CD8-positive, alpha-beta memory T cell (primary cell): ENCODE results near the gene KRTDAP. TPM values are rescaled to one million over a fixed set of nuclear protein-coding genes. Genes with fewer than 3 reads are reported as not detected.

Experiments used
- CTCF ChIA-PET: fragments of 350-600 bp; sonication (Branson Sonifier 250); formaldehyde crosslinking; loops from one replicate; lab custom pipeline; 2021; ENCODE audit warnings: antibody characterized with exemption; lab: Charles Lee
- POLR2A ChIA-PET: fragments of 350-600 bp; sonication (Branson Sonifier 250); formaldehyde crosslinking; loops from one replicate; lab custom pipeline; 2021; ENCODE audit warnings: antibody characterized with exemption; lab: Charles Lee
- DNase-seq, 5 donors: peaks; one replicate each; pipeline versions ENCODE4 v3.0.0 to v3.0.0-alpha.2; 2020 to 2022; ENCODE audit warnings: mixed read lengths in 1 of 5
- H3K27ac ChIP-seq: one replicate; pipeline ENCODE4 v1.7.0; 2013; ENCODE audit warnings: low read depth, mild to moderate bottlenecking, low read length, moderate library complexity
- H3K27me3 ChIP-seq: 2 replicates; pipeline ENCODE4 v1.7.0; 2013; ENCODE audit warnings: low read length, mild to moderate bottlenecking; ENCODE audit not compliant: insufficient read depth, poor library complexity, severe bottlenecking
- H3K36me3 ChIP-seq: 2 replicates; pipeline ENCODE4 v1.7.0; 2013; ENCODE audit warnings: mild to moderate bottlenecking, low read length, moderate library complexity; ENCODE audit not compliant: insufficient read depth
- H3K4me1 ChIP-seq: 2 replicates; pipeline ENCODE4 v1.7.0; 2013; ENCODE audit warnings: mild to moderate bottlenecking, low read length, moderate library complexity; ENCODE audit not compliant: insufficient read depth
- H3K4me3 ChIP-seq: 2 replicates; pipeline ENCODE4 v1.7.0; 2013; ENCODE audit warnings: mild to moderate bottlenecking, low read length
- H3K9me3 ChIP-seq: 2 replicates; pipeline ENCODE4 v1.7.0; 2013; ENCODE audit warnings: mild to moderate bottlenecking, low read length
- H3K27ac Mint-ChIP-seq, 8 donors: one replicate each; pipeline ENCODE4 v1.8.0; 2020 to 2021; ENCODE audit warnings: mixed read lengths in 8 of 8, mild to moderate bottlenecking in 6 of 8, inconsistent platforms in 3 of 8, moderate library complexity in 3 of 8
- H3K27me3 Mint-ChIP-seq, 2 donors: one replicate each; pipeline ENCODE4 v1.8.0; 2020 to 2021; ENCODE audit warnings: mixed read lengths in 2 of 2, mild to moderate bottlenecking in 1 of 2, moderate library complexity in 1 of 2
- H3K36me3 Mint-ChIP-seq, 3 donors: one replicate each; pipeline ENCODE4 v1.8.0; 2020 to 2021; ENCODE audit warnings: mixed read lengths in 3 of 3, inconsistent platforms in 1 of 3, mild to moderate bottlenecking in 1 of 3
- H3K4me1 Mint-ChIP-seq, 3 donors: one replicate each; pipeline ENCODE4 v1.8.0; 2020 to 2021; ENCODE audit warnings: mixed read lengths in 3 of 3, inconsistent platforms in 1 of 3, mild to moderate bottlenecking in 1 of 3
- H3K4me3 Mint-ChIP-seq, 7 donors: one replicate each; pipeline ENCODE4 v1.8.0; 2020 to 2021; ENCODE audit warnings: mixed read lengths in 7 of 7, mild to moderate bottlenecking in 6 of 7, moderate library complexity in 4 of 7, inconsistent platforms in 2 of 7
- H3K9me3 Mint-ChIP-seq, 5 donors: one replicate each; pipeline ENCODE4 v1.8.0; 2020 to 2022; ENCODE audit warnings: mixed read lengths in 5 of 5, mild to moderate bottlenecking in 3 of 5, moderate library complexity in 2 of 5, inconsistent platforms in 1 of 5
- polyA plus RNA-seq: library from polyadenylated mRNA; unstranded; fragments of 300-500 nt; fragmentation: Illumina TruSeq; gene quantifications from one replicate; pipeline ENCODE4 v1.2.3, GENCODE V29; 2021
- total RNA-seq, 2 experiments: library from RNA; stranded (reverse); gene quantifications; one replicate each; pipeline ENCODE4 v1.2.3, GENCODE V29; 2021

Gene KRTDAP
- total and polyA plus RNA-seq, 3 experiments from 2014 or later: not detected

DNA sequence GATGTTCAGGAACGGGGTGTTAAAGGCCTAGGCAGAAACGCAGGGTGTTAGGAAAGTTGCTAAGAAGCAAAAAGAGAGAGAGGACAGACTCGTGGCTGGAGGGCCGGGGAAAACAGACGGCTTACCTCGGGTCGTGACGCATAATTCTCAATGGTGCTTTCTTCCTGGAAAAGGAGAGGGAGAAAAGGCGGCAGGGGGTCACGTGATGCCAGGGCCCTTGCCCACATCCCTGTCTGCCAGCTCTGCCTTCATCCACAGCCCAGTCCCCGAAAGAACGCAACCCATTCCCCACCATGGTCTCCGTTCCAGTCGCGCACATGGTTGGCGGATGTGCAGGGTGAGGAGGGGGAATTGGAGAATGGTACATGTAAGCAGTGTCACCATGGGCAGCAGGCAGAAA lies 1.6 kb downstream of the KRTDAP start:
- no peaks in the 10 kb centered on the region for H3K36me3 Mint-ChIP-seq
- ChIA-PET CTCF (no interaction called here), POLR2A (no interaction called here)
- Histone ChIP-seq H3K27me3 (no peaks in the 10 kb centered on the region), H3K4me3 (no peak overlapping the region), H3K36me3 (no peaks in the 10 kb centered on the region), H3K4me1 (no peaks in the 10 kb centered on the region), H3K9me3 (no peaks in the 10 kb centered on the region), H3K27ac (no peak overlapping the region)
- no peak overlapping the region for H3K4me3 Mint-ChIP-seq
- peaks cover 0 to 5% (median 0%) of the 10 kb centered on the region in 3 donors for H3K4me1 Mint-ChIP-seq
- DNase-seq: no peak
- H3K27me3 Mint-ChIP-seq: peaks cover 14 to 39% of the 10 kb centered on the region in 2 donors
- H3K27ac Mint-ChIP-seq: no peak overlapping the region
- H3K9me3 Mint-ChIP-seq: no peaks in the 10 kb centered on the region

DNA sequence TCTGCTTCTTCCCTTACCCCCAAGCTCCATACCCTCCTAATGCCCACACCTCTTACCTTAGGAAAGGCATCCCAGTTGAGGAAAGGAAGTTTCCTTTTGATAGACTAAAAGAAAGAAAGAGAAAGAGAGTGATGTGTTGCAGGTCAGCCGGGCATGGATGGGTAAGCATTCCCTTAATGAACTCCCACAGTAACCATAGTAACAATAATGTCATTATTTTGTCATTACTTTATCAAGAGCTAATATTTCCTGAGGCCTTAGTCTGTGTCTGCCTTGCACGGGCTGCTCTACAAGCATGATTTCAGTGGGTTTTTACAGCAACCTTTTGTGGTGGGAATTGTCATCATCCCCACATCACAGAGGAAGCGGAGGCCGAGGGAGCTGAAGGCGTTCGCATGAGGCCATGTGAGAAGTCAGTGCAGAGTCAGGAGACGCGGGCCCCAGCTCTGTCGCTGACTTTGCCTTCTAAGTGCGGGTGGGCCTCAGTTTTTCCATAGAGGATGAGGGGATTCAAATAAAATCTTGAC lies 2.5 kb downstream of the KRTDAP start:
- Mint-ChIP-seq H3K4me3 (no peak overlapping the region), H3K27me3 (peaks cover 14 to 32% of the 10 kb centered on the region in 2 donors), H3K36me3 (no peaks in the 10 kb centered on the region), H3K9me3 (no peaks in the 10 kb centered on the region), H3K4me1 (peaks cover 0 to 5% (median 0%) of the 10 kb centered on the region in 3 donors), H3K27ac (peak overlapping the region in 2 of 8 donors; percentile 1 to 5)
- H3K4me1 ChIP-seq: no peaks in the 10 kb centered on the region
- H3K27ac ChIP-seq: no peak overlapping the region
- H3K36me3 ChIP-seq: no peaks in the 10 kb centered on the region
- POLR2A ChIA-PET: no interaction called here
- DNase-seq: no peak
- H3K4me3 ChIP-seq: no peak overlapping the region
- CTCF ChIA-PET: interaction anchor here (1.0 to 2.3 kb wide), 4 partner anchors 10 to 135 kb away, joined by 3 to 8 read pairs (median 3); no protein-coding TSS in a partner anchor
- H3K27me3 ChIP-seq: no peaks in the 10 kb centered on the region
- H3K9me3 ChIP-seq: no peaks in the 10 kb centered on the region

DNA sequence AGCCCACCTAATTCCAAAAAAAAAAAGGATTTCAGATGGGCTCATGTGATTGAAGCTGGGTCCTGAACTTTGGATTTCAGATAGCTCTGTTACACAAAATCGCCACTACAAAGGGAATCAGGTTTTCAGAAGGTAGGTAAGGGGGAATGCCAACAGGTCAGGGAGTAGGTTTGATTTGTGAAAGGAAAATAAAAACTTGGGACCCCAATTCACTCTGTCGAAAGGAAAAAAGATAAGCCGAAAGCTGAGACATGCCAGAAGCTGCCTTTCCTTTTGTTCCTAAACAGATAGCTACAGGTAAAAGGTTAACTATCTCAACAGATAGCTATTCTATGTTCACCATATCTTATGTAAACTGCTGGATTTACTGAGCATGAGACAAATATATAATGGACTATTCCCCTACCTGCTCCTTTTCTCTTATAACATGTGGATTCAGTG lies 4.0 kb downstream of the KRTDAP start:
- no peaks in the 10 kb centered on the region for H3K4me1 ChIP-seq
- peaks cover 10 to 23% of the 10 kb centered on the region in 2 donors for H3K27me3 Mint-ChIP-seq
- no peak for DNase-seq
- no peaks in the 10 kb centered on the region for H3K9me3 ChIP-seq
- ChIA-PET CTCF (interaction anchor here (1.6 to 2.3 kb wide), 2 partner anchors 9 to 11 kb away, joined by 8 read pairs; no protein-coding TSS in a partner anchor), POLR2A (no interaction called here)
- no peak overlapping the region for H3K4me3 ChIP-seq
- peaks cover 0 to 5% (median 0%) of the 10 kb centered on the region in 3 donors for H3K4me1 Mint-ChIP-seq
- no peak overlapping the region for H3K27ac Mint-ChIP-seq
- peaks cover 0 to 2% (median 0%) of the 10 kb centered on the region in 5 donors for H3K9me3 Mint-ChIP-seq
- H3K27me3 ChIP-seq: no peaks in the 10 kb centered on the region
- H3K4me3 Mint-ChIP-seq: no peak overlapping the region
- no peak overlapping the region for H3K27ac ChIP-seq
- H3K36me3 Mint-ChIP-seq: no peaks in the 10 kb centered on the region
- H3K36me3 ChIP-seq: no peaks in the 10 kb centered on the region

DNA sequence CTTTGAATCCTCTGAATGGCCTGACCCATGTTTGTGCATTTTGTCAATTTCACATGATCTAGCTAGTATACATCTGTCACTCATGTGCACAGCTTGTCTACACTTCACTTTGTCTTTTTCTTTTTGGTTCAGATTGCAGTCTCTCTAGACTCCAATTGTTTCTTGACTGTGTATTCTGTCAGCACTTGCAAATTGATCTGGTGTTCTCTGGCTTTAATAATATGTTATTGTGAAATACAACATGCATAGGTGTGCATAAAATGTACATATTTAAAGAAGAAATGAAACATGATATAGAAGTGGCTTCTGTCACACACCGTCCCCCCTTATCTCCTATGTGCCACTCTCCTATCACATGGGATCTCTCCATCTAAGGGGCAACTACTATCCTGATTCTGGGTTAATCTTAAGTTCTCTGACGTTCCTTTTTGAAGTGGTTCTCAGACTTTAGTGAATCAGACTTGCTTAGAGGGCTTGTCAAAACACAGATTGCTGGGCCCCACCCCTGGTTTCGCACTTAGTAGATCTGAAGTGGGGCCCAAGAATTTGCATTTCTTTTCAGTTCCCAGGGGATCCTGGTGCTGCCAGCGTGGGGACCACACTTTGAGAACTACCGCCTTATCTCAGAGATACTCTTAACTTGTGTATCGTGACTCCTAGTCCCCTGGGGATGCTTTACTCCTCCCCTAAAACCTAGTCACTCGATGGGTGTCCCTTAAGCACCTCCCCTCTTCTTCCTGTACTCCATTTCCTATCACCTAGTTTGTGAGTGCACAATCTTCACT lies 5.8 kb downstream of the KRTDAP start:
- Histone ChIP-seq H3K4me1 (no peaks in the 10 kb centered on the region), H3K27me3 (no peaks in the 10 kb centered on the region), H3K9me3 (no peaks in the 10 kb centered on the region), H3K4me3 (no peak overlapping the region), H3K36me3 (no peaks in the 10 kb centered on the region), H3K27ac (no peak overlapping the region)
- peaks cover 6 to 19% of the 10 kb centered on the region in 2 donors for H3K27me3 Mint-ChIP-seq
- H3K36me3 Mint-ChIP-seq: peaks cover 0 to 2% (median 0%) of the 10 kb centered on the region in 3 donors
- DNase-seq: no peak
- no peak overlapping the region for H3K4me3 Mint-ChIP-seq
- ChIA-PET POLR2A (no interaction called here), CTCF (no interaction called here)
- H3K27ac Mint-ChIP-seq: no peak overlapping the region
- peaks cover 0 to 2% (median 0%) of the 10 kb centered on the region in 5 donors for H3K9me3 Mint-ChIP-seq
- peaks cover 0 to 5% (median 0%) of the 10 kb centered on the region in 3 donors for H3K4me1 Mint-ChIP-seq

DNA sequence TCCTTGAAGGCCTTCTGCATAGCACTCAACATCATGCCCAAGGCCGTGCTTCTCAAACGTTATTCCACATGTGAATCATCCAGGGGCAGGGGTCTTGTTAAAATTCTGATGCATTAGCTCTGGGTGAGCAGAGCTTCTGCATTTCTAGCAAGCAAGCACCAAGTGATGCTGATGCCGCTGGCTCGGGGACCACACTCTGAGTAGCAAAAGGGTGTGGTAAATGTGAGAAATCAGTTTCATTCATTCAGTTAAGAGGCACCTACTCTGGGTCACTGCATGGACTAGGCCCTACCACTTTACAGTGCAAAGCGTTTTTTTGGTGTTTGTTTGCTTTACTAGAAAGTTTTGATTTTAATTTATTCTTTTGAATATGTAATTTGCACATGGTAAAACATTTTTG lies 7.2 kb downstream of the KRTDAP start:
- no peaks in the 10 kb centered on the region for H3K27me3 ChIP-seq
- Mint-ChIP-seq H3K36me3 (peaks cover 0 to 2% (median 0%) of the 10 kb centered on the region in 3 donors), H3K4me1 (peaks cover 0 to 5% (median 0%) of the 10 kb centered on the region in 3 donors), H3K9me3 (peaks cover 0 to 2% (median 0%) of the 10 kb centered on the region in 5 donors), H3K27me3 (peaks cover 6 to 15% of the 10 kb centered on the region in 2 donors), H3K4me3 (no peak overlapping the region), H3K27ac (no peak overlapping the region)
- H3K4me3 ChIP-seq: no peak overlapping the region
- no peaks in the 10 kb centered on the region for H3K4me1 ChIP-seq
- H3K9me3 ChIP-seq: no peaks in the 10 kb centered on the region
- POLR2A ChIA-PET: no interaction called here
- H3K27ac ChIP-seq: no peak overlapping the region
- no peak for DNase-seq
- CTCF ChIA-PET: no interaction called here
- no peaks in the 10 kb centered on the region for H3K36me3 ChIP-seq

DNA sequence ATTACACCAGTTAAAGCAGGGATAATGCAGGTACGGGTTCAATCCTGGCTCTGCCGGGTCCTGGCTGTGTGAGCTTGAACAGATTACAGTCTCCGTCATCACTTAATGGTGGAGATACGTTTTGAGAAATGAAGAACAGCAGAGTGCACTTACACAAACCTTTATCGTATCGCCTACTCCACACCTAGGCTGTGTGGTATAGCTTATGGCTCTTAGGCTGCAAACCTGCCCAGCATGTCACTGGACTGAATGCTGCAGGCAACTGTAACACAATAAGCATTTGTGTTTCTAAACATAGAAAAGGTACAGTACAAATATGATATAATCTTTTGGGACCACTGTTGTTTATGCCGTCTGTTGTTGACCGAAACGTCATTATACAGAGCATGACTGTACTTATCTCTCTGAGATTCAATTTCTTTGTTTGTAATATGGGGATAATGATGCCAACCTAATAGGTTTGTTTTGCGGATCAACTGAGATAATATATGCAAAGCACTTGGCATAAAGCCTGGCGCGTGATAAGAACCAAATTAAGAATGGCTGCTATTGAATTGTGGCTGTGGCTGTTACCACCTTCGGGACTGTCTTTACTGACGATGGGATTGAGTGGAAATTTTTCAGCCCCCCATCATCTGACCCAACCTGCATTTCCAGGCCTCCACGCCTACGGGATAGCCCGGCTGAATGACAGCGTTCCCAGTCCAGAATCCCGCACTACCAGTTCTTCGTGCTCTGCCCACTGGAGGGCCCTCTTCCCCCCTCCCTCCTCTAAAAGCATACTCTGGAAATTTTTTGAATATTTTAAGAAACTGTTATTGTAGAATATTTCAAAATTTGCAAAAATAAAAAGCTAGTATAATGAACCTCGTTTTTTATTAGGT lies 11.2 kb downstream of the KRTDAP start:
- CTCF ChIA-PET: interaction anchor here (0.8 kb wide), 1 partner anchor 16 kb away, joined by 3 read pairs; no protein-coding TSS in a partner anchor
- Histone ChIP-seq H3K4me3 (no peak overlapping the region), H3K4me1 (no peaks in the 10 kb centered on the region), H3K36me3 (no peaks in the 10 kb centered on the region), H3K9me3 (no peaks in the 10 kb centered on the region), H3K27me3 (no peaks in the 10 kb centered on the region), H3K27ac (no peak overlapping the region)
- DNase-seq: no peak
- POLR2A ChIA-PET: no interaction called here
- Mint-ChIP-seq H3K36me3 (peaks cover 0 to 2% (median 0%) of the 10 kb centered on the region in 3 donors), H3K4me3 (no peak overlapping the region), H3K9me3 (peaks cover 0 to 2% (median 0%) of the 10 kb centered on the region in 5 donors), H3K27me3 (peaks cover 4 to 14% of the 10 kb centered on the region in 2 donors), H3K4me1 (no peaks in the 10 kb centered on the region), H3K27ac (no peak overlapping the region)

DNA sequence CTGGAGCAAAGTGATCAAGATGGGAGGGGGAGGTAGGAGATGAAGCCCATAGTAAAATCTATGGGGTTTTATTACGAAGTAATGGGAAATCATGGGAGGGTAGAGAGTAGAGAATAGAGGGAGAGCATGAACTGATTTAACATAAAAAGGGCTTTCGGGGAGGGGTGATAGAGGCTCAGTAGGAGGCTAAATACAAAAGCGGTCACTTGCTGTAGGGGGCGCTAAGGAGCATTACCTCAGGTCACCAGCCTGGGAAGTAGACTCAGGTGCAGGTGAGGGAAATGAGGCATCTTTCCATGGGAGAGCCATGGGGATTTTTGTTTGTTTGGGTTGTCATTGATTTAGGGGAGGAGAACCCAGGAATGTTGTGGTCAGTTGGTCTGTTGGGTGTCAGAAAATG lies 14.1 kb downstream of the KRTDAP start:
- CTCF ChIA-PET: no interaction called here
- no peaks in the 10 kb centered on the region for H3K9me3 ChIP-seq
- H3K4me3 Mint-ChIP-seq: no peak overlapping the region
- no peak overlapping the region for H3K27ac ChIP-seq
- no peak overlapping the region for H3K4me3 ChIP-seq
- H3K4me1 ChIP-seq: no peaks in the 10 kb centered on the region
- no peaks in the 10 kb centered on the region for H3K27me3 ChIP-seq
- POLR2A ChIA-PET: no interaction called here
- no peaks in the 10 kb centered on the region for H3K9me3 Mint-ChIP-seq
- H3K36me3 Mint-ChIP-seq: peaks cover 0 to 2% (median 0%) of the 10 kb centered on the region in 3 donors
- no peaks in the 10 kb centered on the region for H3K4me1 Mint-ChIP-seq
- no peaks in the 10 kb centered on the region for H3K36me3 ChIP-seq
- no peak overlapping the region for H3K27ac Mint-ChIP-seq
- DNase-seq: no peak
- peaks cover 4 to 14% of the 10 kb centered on the region in 2 donors for H3K27me3 Mint-ChIP-seq
